Astrocyte (in vitro differentiated cells and primary cell): Measurements from ENCODE around the gene GADD45B. TPM values are rescaled to one million over a fixed set of nuclear protein-coding genes. Genes with fewer than 3 reads are reported as not detected.
A peak's percentile ranks its signal among the peaks of the same experiment; 100 is the strongest.

Experiments used
- DNase-seq: peaks from one replicate; pipeline ENCODE4 v3.0.0-alpha.2; 2010; ENCODE audit warnings: low read depth
- FAIRE-seq: peaks from 2 replicates; lab custom pipeline; 2011; peaks lifted over from hg19 to GRCh38; lab: Jason Lieb, UNC
- H2AFZ ChIP-seq: 2 replicates; pipeline ENCODE4 v1.6.0; 2012; ENCODE audit warnings: low read depth, low read length, inconsistent platforms
- H3K27ac ChIP-seq: 2 replicates; pipeline ENCODE4 v1.5.1; 2011; ENCODE audit warnings: low read depth, low read length, inconsistent platforms
- H3K27me3 ChIP-seq: 2 replicates; pipeline ENCODE4 v1.6.0; 2011; ENCODE audit warnings: low read length, inconsistent platforms; ENCODE audit not compliant: insufficient read depth
- H3K36me3 ChIP-seq: 2 replicates; pipeline ENCODE4 v1.5.1; 2011; ENCODE audit warnings: low read length, inconsistent platforms; ENCODE audit not compliant: insufficient read depth
- H3K4me1 ChIP-seq: 2 replicates; pipeline ENCODE4 v1.5.1; 2011; ENCODE audit warnings: low read length, inconsistent platforms; ENCODE audit not compliant: insufficient read depth
- H3K4me2 ChIP-seq: 2 replicates; pipeline ENCODE4 v1.6.0; 2012; ENCODE audit warnings: low read length, inconsistent platforms
- H3K4me3 ChIP-seq: 2 replicates; pipeline ENCODE4 v1.5.1; 2011; ENCODE audit warnings: low read depth, mild to moderate bottlenecking, low read length, inconsistent platforms; ENCODE audit not compliant: insufficient read depth
- H3K79me2 ChIP-seq: 2 replicates; pipeline ENCODE4 v1.6.0; 2012; ENCODE audit warnings: mild to moderate bottlenecking, low read length, inconsistent platforms; ENCODE audit not compliant: insufficient read depth
- H3K9ac ChIP-seq: 2 replicates; pipeline ENCODE4 v1.6.0; 2012; ENCODE audit warnings: mild to moderate bottlenecking, low read length, inconsistent platforms
- H3K9me3 ChIP-seq: 2 replicates; pipeline ENCODE4 v1.5.1; 2012; ENCODE audit warnings: low read depth, mild to moderate bottlenecking, low read length, inconsistent platforms; ENCODE audit not compliant: insufficient read depth
- H4K20me1 ChIP-seq: 2 replicates; pipeline ENCODE4 v1.6.0; 2012; ENCODE audit warnings: low read length, inconsistent platforms; ENCODE audit not compliant: insufficient read depth
- H3K27ac Mint-ChIP-seq: one replicate; pipeline ENCODE4 v1.8.0; 2021; ENCODE audit warnings: mild to moderate bottlenecking, mixed read lengths; ENCODE audit not compliant: unreplicated experiment
- H3K27me3 Mint-ChIP-seq: one replicate; pipeline ENCODE4 v1.8.0; 2021; ENCODE audit warnings: low read depth, mixed read lengths; ENCODE audit not compliant: unreplicated experiment
- H3K36me3 Mint-ChIP-seq: one replicate; pipeline ENCODE4 v1.8.0; 2021; ENCODE audit warnings: low read depth, mixed read lengths; ENCODE audit not compliant: unreplicated experiment
- H3K4me1 Mint-ChIP-seq: one replicate; pipeline ENCODE4 v1.8.0; 2021; ENCODE audit warnings: low read depth, mixed read lengths; ENCODE audit not compliant: unreplicated experiment
- H3K4me3 Mint-ChIP-seq: one replicate; pipeline ENCODE4 v1.8.0; 2021; ENCODE audit warnings: mild to moderate bottlenecking, moderate library complexity, mixed read lengths; ENCODE audit not compliant: unreplicated experiment
- H3K9me3 Mint-ChIP-seq: one replicate; pipeline ENCODE4 v1.8.0; 2021; ENCODE audit warnings: mild to moderate bottlenecking, mixed read lengths; ENCODE audit not compliant: unreplicated experiment
- EZH2 ChIP-seq: IDR thresholded peaks from 2 replicates; pipeline ENCODE4 v1.6.1; 2012; ENCODE audit warnings: mild to moderate bottlenecking, low read length, inconsistent platforms; ENCODE audit not compliant: insufficient read depth
- total RNA-seq: library from RNA; stranded (reverse); gene quantifications from 2 replicates; pipeline ENCODE4 v1.2.1, GENCODE V29; 2021
- TF ChIP-seq, protein P1 (sequence below): IDR thresholded peaks from 2 replicates; pipeline ENCODE4 v1.5.1; 2011; ENCODE audit warnings: low read depth, mild to moderate bottlenecking, inconsistent platforms, low read length, moderate library complexity; ENCODE audit not compliant: insufficient read depth

GADD45B gene
- total RNA-seq, 1 donor from 2014 or later = 161 TPM

DNA sequence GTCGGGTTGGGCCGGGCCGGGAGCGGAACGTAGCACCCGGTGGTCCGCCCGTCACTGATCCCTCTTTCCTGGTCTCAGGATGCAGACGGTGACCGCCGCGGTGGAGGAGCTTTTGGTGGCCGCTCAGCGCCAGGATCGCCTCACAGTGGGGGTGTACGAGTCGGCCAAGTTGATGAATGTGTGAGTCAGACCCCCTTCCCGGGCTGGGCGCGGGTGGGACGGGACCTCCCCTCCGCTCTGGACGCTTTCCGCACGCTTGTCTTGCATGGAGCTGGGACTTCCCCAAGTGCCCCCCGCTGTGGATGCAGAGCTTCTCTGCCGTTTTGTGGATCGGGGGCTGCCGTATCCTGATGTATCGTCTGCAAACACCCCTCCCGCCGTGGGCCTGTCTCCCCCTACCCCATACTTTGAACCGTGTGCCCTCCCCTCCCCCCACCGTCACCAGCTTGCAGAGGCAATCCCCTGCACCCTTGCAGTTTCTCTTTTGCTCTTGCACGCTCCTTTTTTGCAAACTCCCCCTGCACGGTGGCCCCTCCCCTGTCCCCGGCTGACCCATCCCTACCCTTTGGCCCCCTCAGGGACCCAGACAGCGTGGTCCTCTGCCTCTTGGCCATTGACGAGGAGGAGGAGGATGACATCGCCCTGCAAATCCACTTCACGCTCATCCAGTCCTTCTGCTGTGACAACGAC, 669 bp downstream of the GADD45B start:
- peaks cover 18% of the 10 kb centered on the region for H3K36me3 Mint-ChIP-seq
- H3K27me3 Mint-ChIP-seq = no peaks in the 10 kb centered on the region
- DNase-seq = peak; percentile 60
- TF ChIP-seq EZH2 = no peak
- TF ChIP-seq, protein P1, sequence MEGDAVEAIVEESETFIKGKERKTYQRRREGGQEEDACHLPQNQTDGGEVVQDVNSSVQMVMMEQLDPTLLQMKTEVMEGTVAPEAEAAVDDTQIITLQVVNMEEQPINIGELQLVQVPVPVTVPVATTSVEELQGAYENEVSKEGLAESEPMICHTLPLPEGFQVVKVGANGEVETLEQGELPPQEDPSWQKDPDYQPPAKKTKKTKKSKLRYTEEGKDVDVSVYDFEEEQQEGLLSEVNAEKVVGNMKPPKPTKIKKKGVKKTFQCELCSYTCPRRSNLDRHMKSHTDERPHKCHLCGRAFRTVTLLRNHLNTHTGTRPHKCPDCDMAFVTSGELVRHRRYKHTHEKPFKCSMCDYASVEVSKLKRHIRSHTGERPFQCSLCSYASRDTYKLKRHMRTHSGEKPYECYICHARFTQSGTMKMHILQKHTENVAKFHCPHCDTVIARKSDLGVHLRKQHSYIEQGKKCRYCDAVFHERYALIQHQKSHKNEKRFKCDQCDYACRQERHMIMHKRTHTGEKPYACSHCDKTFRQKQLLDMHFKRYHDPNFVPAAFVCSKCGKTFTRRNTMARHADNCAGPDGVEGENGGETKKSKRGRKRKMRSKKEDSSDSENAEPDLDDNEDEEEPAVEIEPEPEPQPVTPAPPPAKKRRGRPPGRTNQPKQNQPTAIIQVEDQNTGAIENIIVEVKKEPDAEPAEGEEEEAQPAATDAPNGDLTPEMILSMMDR = no peak
- Histone ChIP-seq H3K9me3 (peaks cover 2% of the 10 kb centered on the region), H3K4me3 (peak overlapping the region; percentile 98), H3K36me3 (peaks cover 3% of the 10 kb centered on the region), H3K27ac (peak overlapping the region; percentile 95), H2AFZ (no peak overlapping the region), H3K4me2 (peak overlapping the region; percentile 93), H3K4me1 (peaks cover 10% of the 10 kb centered on the region), H4K20me1 (peaks cover 34% of the 10 kb centered on the region), H3K9ac (peak overlapping the region; percentile 98), H3K27me3 (no peaks in the 10 kb centered on the region), H3K79me2 (peaks cover 40% of the 10 kb centered on the region)
- no peaks in the 10 kb centered on the region for H3K4me1 Mint-ChIP-seq
- no peak for FAIRE-seq
- H3K4me3 Mint-ChIP-seq = peak overlapping the region; percentile 98
- H3K27ac Mint-ChIP-seq = peak overlapping the region; percentile 97
- peaks cover 6% of the 10 kb centered on the region for H3K9me3 Mint-ChIP-seq

DNA sequence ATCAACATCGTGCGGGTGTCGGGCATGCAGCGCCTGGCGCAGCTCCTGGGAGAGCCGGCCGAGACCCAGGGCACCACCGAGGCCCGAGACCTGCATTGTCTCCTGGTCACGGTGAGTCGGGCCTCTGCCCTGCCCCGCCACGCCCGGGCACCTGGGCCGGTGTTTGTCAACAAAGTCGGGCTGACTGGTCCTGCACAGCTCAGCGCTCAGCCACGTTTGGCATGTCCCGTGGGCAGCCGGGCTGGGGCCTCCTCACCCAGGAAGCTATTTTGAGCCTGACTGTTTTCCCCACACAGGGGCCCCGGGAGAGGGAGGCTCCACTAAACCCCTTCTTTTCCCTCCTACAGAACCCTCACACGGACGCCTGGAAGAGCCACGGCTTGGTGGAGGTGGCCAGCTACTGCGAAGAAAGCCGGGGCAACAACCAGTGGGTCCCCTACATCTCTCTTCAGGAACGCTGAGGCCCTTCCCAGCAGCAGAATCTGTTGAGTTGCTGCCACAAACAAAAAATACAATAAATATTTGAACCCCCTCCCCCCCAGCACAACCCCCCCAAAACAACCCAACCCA, 1.3 kb downstream of the GADD45B start:
- peaks cover 6% of the 10 kb centered on the region for H3K9me3 ChIP-seq
- H3K4me2 ChIP-seq = peak overlapping the region; percentile 93
- H3K27me3 ChIP-seq = no peaks in the 10 kb centered on the region
- TF ChIP-seq, protein P1 = no peak
- TF ChIP-seq EZH2 = no peak
- H3K27ac Mint-ChIP-seq = peak overlapping the region; percentile 97
- H3K4me3 ChIP-seq = peak overlapping the region; percentile 98
- H3K36me3 ChIP-seq = peaks cover 3% of the 10 kb centered on the region
- peak overlapping the region; percentile 98 for H3K4me3 Mint-ChIP-seq
- H3K9ac ChIP-seq = peak overlapping the region; percentile 98
- no peaks in the 10 kb centered on the region for H3K4me1 Mint-ChIP-seq
- H3K9me3 Mint-ChIP-seq = peaks cover 11% of the 10 kb centered on the region
- no peak overlapping the region for H2AFZ ChIP-seq
- FAIRE-seq (no peak), DNase-seq (no peak)
- H3K36me3 Mint-ChIP-seq = peaks cover 18% of the 10 kb centered on the region
- H4K20me1 ChIP-seq = peaks cover 34% of the 10 kb centered on the region
- H3K27ac ChIP-seq = peak overlapping the region; percentile 95
- peaks cover 40% of the 10 kb centered on the region for H3K79me2 ChIP-seq
- H3K4me1 ChIP-seq = peaks cover 10% of the 10 kb centered on the region
- no peaks in the 10 kb centered on the region for H3K27me3 Mint-ChIP-seq

DNA sequence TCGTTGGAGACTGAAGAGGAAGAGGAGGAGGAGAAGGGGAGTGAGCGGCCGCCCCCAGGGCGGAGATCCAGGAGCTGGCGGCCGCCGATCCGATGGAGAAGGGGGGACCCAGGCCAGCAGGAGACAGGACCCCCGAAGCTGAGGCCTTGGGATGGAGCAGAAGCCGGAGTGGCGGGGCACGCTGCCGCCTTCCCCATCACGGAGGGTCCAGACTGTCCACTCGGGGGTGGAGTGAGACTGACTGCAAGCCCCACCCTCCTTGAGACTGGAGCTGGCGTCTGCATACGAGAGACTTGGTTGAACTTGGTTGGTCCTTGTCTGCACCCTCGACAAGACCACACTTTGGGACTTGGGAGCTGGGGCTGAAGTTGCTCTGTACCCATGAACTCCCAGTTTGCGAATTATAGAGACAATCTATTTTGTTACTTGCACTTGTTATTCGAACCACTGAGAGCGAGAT, 1.8 kb downstream of the GADD45B start:
- Histone ChIP-seq H3K9me3 (peaks cover 11% of the 10 kb centered on the region), H3K4me1 (peaks cover 10% of the 10 kb centered on the region), H3K9ac (peak overlapping the region; percentile 98), H3K36me3 (peaks cover 3% of the 10 kb centered on the region), H3K79me2 (peaks cover 40% of the 10 kb centered on the region), H3K4me3 (peak overlapping the region; percentile 98), H3K27ac (peak overlapping the region; percentile 95), H4K20me1 (peaks cover 34% of the 10 kb centered on the region), H3K27me3 (no peaks in the 10 kb centered on the region), H3K4me2 (peak overlapping the region; percentile 93), H2AFZ (no peak overlapping the region)
- Mint-ChIP-seq H3K27me3 (no peaks in the 10 kb centered on the region), H3K27ac (peak overlapping the region; percentile 97), H3K36me3 (peaks cover 18% of the 10 kb centered on the region), H3K9me3 (peaks cover 16% of the 10 kb centered on the region), H3K4me1 (no peaks in the 10 kb centered on the region), H3K4me3 (peak overlapping the region; percentile 98)
- TF ChIP-seq, protein P1 = no peak
- no peak for TF ChIP-seq EZH2
- FAIRE-seq (no peak), DNase-seq (no peak)
